ENCODE measurements around the gene LSS.
"Not testable (repeated sequence)": the region's sequence is repeated elsewhere in the genome, so short reads cannot be mapped to it uniquely, and the experiment has no call there.

Gene LSS

GRCh38 chr21:46254208-46254975 lies 25.8 kb upstream of the LSS start:
- Mint-ChIP-seq H3K36me3 (ENCODE audit: insufficient read depth) (peaks cover 82% of the 10 kb centered on the region), H3K4me3 (peak overlapping the region; percentile 11 to 45), H3K27me3 (no peaks in the 10 kb centered on the region), H3K9me3 (no peaks in the 10 kb centered on the region), H3K27ac (peak overlapping the region; percentile 88), H3K4me1 (ENCODE audit: low read depth in 2 of 2) (peaks cover 19 to 30% of the 10 kb centered on the region in 2 donors)
- no peak for ATAC-seq (replicated peaks)
- no peak for DNase-seq

GRCh38 chr21:46253610-46254124 lies 25.1 kb upstream of the LSS start:
- Mint-ChIP-seq H3K9me3 (no peaks in the 10 kb centered on the region), H3K27me3 (no peaks in the 10 kb centered on the region), H3K4me3 (peak overlapping the region; percentile 11 to 45), H3K4me1 (ENCODE audit: low read depth in 2 of 2) (peaks cover 19 to 32% of the 10 kb centered on the region in 2 donors), H3K36me3 (ENCODE audit: insufficient read depth) (peaks cover 82% of the 10 kb centered on the region), H3K27ac (peak overlapping the region; percentile 88)
- ATAC-seq (replicated peaks) (peak; percentile 93), DNase-seq (peak; percentile 26 to 32 (median 28))

- Mint-ChIP-seq H3K27ac (peak overlapping the region; percentile 88), H3K4me3 (no peak overlapping the region), H3K36me3 (ENCODE audit: insufficient read depth) (peaks cover 79% of the 10 kb centered on the region)
Observed at GRCh38 chr21:46252840-46253239, 24.3 kb upstream of the LSS start.

GRCh38 chr21:46250146-46250725 lies 21.7 kb upstream of the LSS start:
- Mint-ChIP-seq H3K27ac (peak overlapping the region; percentile 75 to 80), H3K4me1 (ENCODE audit: low read depth in 2 of 2) (peaks cover 19 to 49% of the 10 kb centered on the region in 2 donors), H3K36me3 (ENCODE audit: insufficient read depth) (peaks cover 75% of the 10 kb centered on the region), H3K9me3 (no peaks in the 10 kb centered on the region), H3K27me3 (no peaks in the 10 kb centered on the region), H3K4me3 (no peak overlapping the region)
- ATAC-seq (replicated peaks), result no peak
- no peak for DNase-seq

More at GRCh38 chr21:46252840-46253239, 24.3 kb upstream of the LSS start:
- no peaks in the 10 kb centered on the region for H3K27me3 Mint-ChIP-seq
- DNase-seq (no peak), ATAC-seq (replicated peaks) (no peak)
- H3K9me3 Mint-ChIP-seq, result no peaks in the 10 kb centered on the region
- peaks cover 19 to 36% of the 10 kb centered on the region in 2 donors for H3K4me1 Mint-ChIP-seq (ENCODE audit: low read depth in 2 of 2)

GRCh38 chr21:46248827-46249226 lies 20.3 kb upstream of the LSS start:
- no peaks in the 10 kb centered on the region for H3K27me3 Mint-ChIP-seq
- H3K4me1 Mint-ChIP-seq (ENCODE audit: low read depth in 2 of 2), result peaks cover 12 to 36% of the 10 kb centered on the region in 2 donors
- peak overlapping the region; percentile 12 to 39 for H3K27ac Mint-ChIP-seq
- H3K36me3 Mint-ChIP-seq (ENCODE audit: insufficient read depth), result peaks cover 67% of the 10 kb centered on the region
- H3K9me3 Mint-ChIP-seq, result no peaks in the 10 kb centered on the region
- ATAC-seq (replicated peaks), result no peak
- no peak overlapping the region for H3K4me3 Mint-ChIP-seq
- no peak for DNase-seq

- H3K27me3 Mint-ChIP-seq, result no peaks in the 10 kb centered on the region
- no peaks in the 10 kb centered on the region for H3K9me3 Mint-ChIP-seq
- H3K4me3 Mint-ChIP-seq, result no peak overlapping the region
- ATAC-seq (replicated peaks), result no peak
- no peak for DNase-seq
- H3K4me1 Mint-ChIP-seq (ENCODE audit: low read depth in 2 of 2), result peaks cover 8 to 32% of the 10 kb centered on the region in 2 donors
- peak overlapping the region; percentile 12 to 39 for H3K27ac Mint-ChIP-seq
- H3K36me3 Mint-ChIP-seq (ENCODE audit: insufficient read depth), result peaks cover 64% of the 10 kb centered on the region
Observed at GRCh38 chr21:46248422-46248782, 19.8 kb upstream of the LSS start.

GRCh38 chr21:46247699-46248421 lies 19.3 kb upstream of the LSS start:
- Mint-ChIP-seq H3K36me3 (ENCODE audit: insufficient read depth) (peaks cover 68% of the 10 kb centered on the region), H3K4me1 (ENCODE audit: low read depth in 2 of 2) (peaks cover 6 to 32% of the 10 kb centered on the region in 2 donors), H3K27ac (peak overlapping the region in 1 of 2 donors; percentile 12), H3K27me3 (no peaks in the 10 kb centered on the region), H3K9me3 (no peaks in the 10 kb centered on the region), H3K4me3 (no peak overlapping the region)
- DNase-seq, result no peak
- no peak for ATAC-seq (replicated peaks)

- no peaks in the 10 kb centered on the region for H3K27me3 Mint-ChIP-seq
- H3K4me3 Mint-ChIP-seq, result no peak overlapping the region
- DNase-seq (no peak), ATAC-seq (replicated peaks) (no peak)
- H3K4me1 Mint-ChIP-seq (ENCODE audit: low read depth in 2 of 2), result peaks cover 6 to 32% of the 10 kb centered on the region in 2 donors
- H3K9me3 Mint-ChIP-seq, result no peaks in the 10 kb centered on the region
- H3K36me3 Mint-ChIP-seq (ENCODE audit: insufficient read depth), result peaks cover 69% of the 10 kb centered on the region
- H3K27ac Mint-ChIP-seq, result no peak overlapping the region
Observed at GRCh38 chr21:46246345-46246744, 17.8 kb upstream of the LSS start.

GRCh38 chr21:46245213-46245915 lies 16.8 kb upstream of the LSS start:
- Mint-ChIP-seq H3K4me1 (ENCODE audit: low read depth in 2 of 2) (peaks cover 7 to 26% of the 10 kb centered on the region in 2 donors), H3K27me3 (no peaks in the 10 kb centered on the region), H3K27ac (no peak overlapping the region), H3K36me3 (ENCODE audit: insufficient read depth) (peaks cover 64% of the 10 kb centered on the region), H3K4me3 (no peak overlapping the region), H3K9me3 (no peaks in the 10 kb centered on the region)
- no peak for DNase-seq
- ATAC-seq (replicated peaks), result no peak

GRCh38 chr21:46244602-46245001 lies 16.0 kb upstream of the LSS start:
- Mint-ChIP-seq H3K9me3 (no peaks in the 10 kb centered on the region), H3K4me1 (ENCODE audit: low read depth in 2 of 2) (peaks cover 3 to 25% of the 10 kb centered on the region in 2 donors), H3K36me3 (ENCODE audit: insufficient read depth) (peaks cover 64% of the 10 kb centered on the region), H3K27me3 (no peaks in the 10 kb centered on the region), H3K4me3 (no peak overlapping the region), H3K27ac (no peak overlapping the region)
- DNase-seq, result no peak
- no peak for ATAC-seq (replicated peaks)

- Mint-ChIP-seq H3K9me3 (no peaks in the 10 kb centered on the region), H3K36me3 (ENCODE audit: insufficient read depth) (peaks cover 63% of the 10 kb centered on the region), H3K4me3 (no peak overlapping the region), H3K4me1 (ENCODE audit: low read depth in 2 of 2) (peaks cover 3 to 26% of the 10 kb centered on the region in 2 donors), H3K27ac (no peak overlapping the region), H3K27me3 (no peaks in the 10 kb centered on the region)
- DNase-seq (no peak), ATAC-seq (replicated peaks) (no peak)
Observed at GRCh38 chr21:46243960-46244361, 15.4 kb upstream of the LSS start.

GRCh38 chr21:46243325-46243724 lies 14.8 kb upstream of the LSS start:
- ATAC-seq (replicated peaks) (no peak), DNase-seq (no peak)
- Mint-ChIP-seq H3K4me3 (no peak overlapping the region), H3K27ac (peak overlapping the region; percentile 42 to 71), H3K36me3 (ENCODE audit: insufficient read depth) (peaks cover 59% of the 10 kb centered on the region), H3K27me3 (no peaks in the 10 kb centered on the region), H3K9me3 (no peaks in the 10 kb centered on the region), H3K4me1 (ENCODE audit: low read depth in 2 of 2) (peaks cover 7 to 20% of the 10 kb centered on the region in 2 donors)

GRCh38 chr21:46241577-46241976 lies 13.0 kb upstream of the LSS start:
- Mint-ChIP-seq H3K27ac (peak overlapping the region in 1 of 2 donors; percentile 9), H3K4me1 (ENCODE audit: low read depth in 2 of 2) (peaks cover 7 to 15% of the 10 kb centered on the region in 2 donors), H3K36me3 (ENCODE audit: insufficient read depth) (peaks cover 58% of the 10 kb centered on the region)
- H3K4me3 Mint-ChIP-seq; H3K27me3 Mint-ChIP-seq; H3K9me3 Mint-ChIP-seq; ATAC-seq (replicated peaks); DNase-seq: not testable (repeated sequence)
